Cardiac muscle cell (in vitro differentiated cells and primary cell): ENCODE results near the gene GCH1. TPM values are rescaled to one million over a fixed set of nuclear protein-coding genes. Genes with fewer than 3 reads are reported as not detected.
"Not testable (repeated sequence)": the region's sequence is repeated elsewhere in the genome, so short reads cannot be mapped to it uniquely, and the experiment has no call there.

Experiments used
- DNase-seq, 2 donors: peaks; one replicate each; pipeline versions ENCODE4 v3.0.0 to v3.0.0-alpha.2; 2010 to 2017; ENCODE audit warnings: low read depth in 1 of 2, low spot score in 1 of 2
- H3K27ac ChIP-seq: fragments of 200-600 bp; sonication (generic); 2 replicates; pipeline ENCODE4 v1.5.1; 2016
- H3K27me3 ChIP-seq: fragments of 200-600 bp; sonication (generic); 2 replicates; pipeline ENCODE4 v1.6.0; 2016; ENCODE audit warnings: control low read depth
- H3K36me3 ChIP-seq: fragments of 200-600 bp; sonication (generic); 2 replicates; pipeline ENCODE4 v1.5.1; 2016; ENCODE audit warnings: control low read depth
- H3K4me1 ChIP-seq: fragments of 200-600 bp; sonication (generic); 2 replicates; pipeline ENCODE4 v1.8.1; 2017; ENCODE audit warnings: low read depth, mild to moderate bottlenecking, mixed run types
- H3K4me3 ChIP-seq: fragments of 200-600 bp; sonication (generic); 2 replicates; pipeline ENCODE4 v1.5.1; 2016; ENCODE audit warnings: mild to moderate bottlenecking
- H3K9me3 ChIP-seq: fragments of 200-600 bp; sonication (generic); 2 replicates; pipeline ENCODE4 v1.5.1; 2017; ENCODE audit warnings: low read depth, mild to moderate bottlenecking, control low read depth
- polyA plus RNA-seq: library from polyadenylated mRNA; unstranded; fragments of >200 nt; fragmentation: Nextera tagmentation; extraction: Ambion mirVana; gene quantifications from 2 replicates; pipeline ENCODE4 v1.2.1, GENCODE V29; 2016
- total RNA-seq: library from RNA; depleted of rRNA; stranded (reverse); fragments of >200 nt; gene quantifications from 2 replicates; pipeline ENCODE4 v1.2.3, GENCODE V29; 2016
- TF ChIP-seq, protein P1 (sequence below): IDR thresholded peaks from 2 replicates; pipeline ENCODE4 v1.5.1; 2012; ENCODE audit warnings: low read depth, mild to moderate bottlenecking, low read length

Gene GCH1
- total and polyA plus RNA-seq, 2 experiments from 2014 or later: 3.0 to 3.5 TPM

DNA sequence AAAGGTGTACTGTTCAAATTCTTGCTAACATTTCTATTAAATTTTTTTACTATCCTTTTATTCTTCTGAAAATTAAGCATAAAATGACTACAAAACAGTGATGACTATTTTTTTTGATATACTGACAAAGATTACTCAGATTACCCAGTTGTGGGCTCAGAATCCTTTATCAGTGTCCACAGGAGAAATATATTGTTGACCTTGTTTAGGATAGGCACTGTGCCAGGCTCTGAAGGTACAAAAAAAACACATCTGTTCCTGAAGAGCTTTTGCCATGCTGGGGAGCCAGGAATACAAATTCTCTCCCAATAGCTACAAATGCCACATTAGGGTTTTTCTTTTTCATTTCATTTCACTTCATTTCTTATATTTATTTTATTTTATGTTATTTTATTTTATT is 26.9 kb upstream of the GCH1 start:
- Histone ChIP-seq H3K36me3 (no peaks in the 10 kb centered on the region), H3K27me3 (no peaks in the 10 kb centered on the region), H3K4me1 (no peaks in the 10 kb centered on the region), H3K9me3 (no peaks in the 10 kb centered on the region), H3K27ac (no peak overlapping the region), H3K4me3 (no peak overlapping the region)
- TF ChIP-seq, protein P1, sequence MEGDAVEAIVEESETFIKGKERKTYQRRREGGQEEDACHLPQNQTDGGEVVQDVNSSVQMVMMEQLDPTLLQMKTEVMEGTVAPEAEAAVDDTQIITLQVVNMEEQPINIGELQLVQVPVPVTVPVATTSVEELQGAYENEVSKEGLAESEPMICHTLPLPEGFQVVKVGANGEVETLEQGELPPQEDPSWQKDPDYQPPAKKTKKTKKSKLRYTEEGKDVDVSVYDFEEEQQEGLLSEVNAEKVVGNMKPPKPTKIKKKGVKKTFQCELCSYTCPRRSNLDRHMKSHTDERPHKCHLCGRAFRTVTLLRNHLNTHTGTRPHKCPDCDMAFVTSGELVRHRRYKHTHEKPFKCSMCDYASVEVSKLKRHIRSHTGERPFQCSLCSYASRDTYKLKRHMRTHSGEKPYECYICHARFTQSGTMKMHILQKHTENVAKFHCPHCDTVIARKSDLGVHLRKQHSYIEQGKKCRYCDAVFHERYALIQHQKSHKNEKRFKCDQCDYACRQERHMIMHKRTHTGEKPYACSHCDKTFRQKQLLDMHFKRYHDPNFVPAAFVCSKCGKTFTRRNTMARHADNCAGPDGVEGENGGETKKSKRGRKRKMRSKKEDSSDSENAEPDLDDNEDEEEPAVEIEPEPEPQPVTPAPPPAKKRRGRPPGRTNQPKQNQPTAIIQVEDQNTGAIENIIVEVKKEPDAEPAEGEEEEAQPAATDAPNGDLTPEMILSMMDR: no peak
- no peak for DNase-seq

DNA sequence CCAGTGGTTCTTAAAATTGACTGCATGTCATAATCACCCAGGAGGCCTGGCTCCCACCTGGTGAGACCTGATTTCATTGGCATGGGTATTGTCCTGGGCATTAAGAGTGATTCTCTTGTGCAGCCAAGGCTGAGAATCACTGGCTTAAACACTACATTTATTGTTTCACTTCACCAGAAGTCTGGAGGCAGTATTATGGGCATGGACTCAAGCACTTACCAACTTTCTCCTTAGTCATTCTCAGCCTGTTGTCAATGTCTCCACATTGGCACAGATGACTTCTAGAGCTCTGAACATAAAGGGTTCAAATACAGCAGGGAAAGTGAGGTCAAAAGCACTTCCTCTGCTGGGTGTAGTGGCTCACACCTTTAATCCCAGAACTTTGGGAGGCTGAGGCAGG is 25.6 kb upstream of the GCH1 start:
- TF ChIP-seq, protein P1: no peak
- no peak overlapping the region for H3K4me3 ChIP-seq
- no peaks in the 10 kb centered on the region for H3K4me1 ChIP-seq
- no peaks in the 10 kb centered on the region for H3K27me3 ChIP-seq
- no peaks in the 10 kb centered on the region for H3K36me3 ChIP-seq
- H3K27ac ChIP-seq: no peak overlapping the region
- H3K9me3 ChIP-seq: no peaks in the 10 kb centered on the region
- DNase-seq: no peak

DNA sequence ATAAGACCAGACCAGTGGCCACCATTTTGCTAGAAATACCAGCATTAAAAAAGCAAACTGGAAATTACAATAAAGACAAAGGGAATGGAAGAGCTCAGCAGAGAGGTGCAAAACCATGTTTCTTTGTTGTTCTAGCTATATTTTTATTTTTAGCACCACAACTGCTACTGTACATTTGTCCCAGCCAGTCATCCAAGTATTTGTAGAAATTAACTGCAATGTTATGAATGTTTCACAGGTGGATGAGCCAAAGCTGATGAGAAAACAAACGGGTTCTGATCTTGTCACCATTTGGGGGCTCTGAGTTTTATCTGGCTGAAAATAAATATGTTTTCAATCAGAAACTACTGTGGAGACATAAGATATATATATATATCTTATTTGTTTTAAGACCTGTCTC is 24.9 kb upstream of the GCH1 start:
- TF ChIP-seq, protein P1: no peak
- Histone ChIP-seq H3K27ac (no peak overlapping the region), H3K4me3 (no peak overlapping the region), H3K4me1 (no peaks in the 10 kb centered on the region), H3K9me3 (no peaks in the 10 kb centered on the region), H3K36me3 (no peaks in the 10 kb centered on the region), H3K27me3 (no peaks in the 10 kb centered on the region)
- DNase-seq: no peak

DNA sequence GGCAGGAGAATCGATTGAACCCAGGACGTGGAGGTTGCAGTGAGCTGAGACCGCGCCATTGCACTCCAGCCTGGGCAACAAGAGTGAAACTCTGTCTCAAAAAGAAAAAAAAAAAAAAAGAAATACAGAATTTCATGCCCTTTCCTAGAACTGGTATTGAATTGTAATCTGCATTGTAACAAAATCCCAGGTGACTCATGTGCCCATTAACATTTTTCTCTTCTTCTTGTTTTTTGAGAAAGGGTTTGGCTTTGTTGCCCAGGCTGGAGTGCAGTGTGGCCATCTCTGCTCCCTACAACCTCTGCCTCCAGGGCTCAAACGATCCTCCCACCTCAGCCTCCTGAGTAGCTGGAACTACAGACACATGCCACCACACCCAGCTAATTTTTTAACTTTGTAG is 23.9 kb upstream of the GCH1 start:
- not testable (repeated sequence) for H3K4me1 ChIP-seq, H3K36me3 ChIP-seq, H3K27ac ChIP-seq, H3K4me3 ChIP-seq, H3K9me3 ChIP-seq, DNase-seq, H3K27me3 ChIP-seq

DNA sequence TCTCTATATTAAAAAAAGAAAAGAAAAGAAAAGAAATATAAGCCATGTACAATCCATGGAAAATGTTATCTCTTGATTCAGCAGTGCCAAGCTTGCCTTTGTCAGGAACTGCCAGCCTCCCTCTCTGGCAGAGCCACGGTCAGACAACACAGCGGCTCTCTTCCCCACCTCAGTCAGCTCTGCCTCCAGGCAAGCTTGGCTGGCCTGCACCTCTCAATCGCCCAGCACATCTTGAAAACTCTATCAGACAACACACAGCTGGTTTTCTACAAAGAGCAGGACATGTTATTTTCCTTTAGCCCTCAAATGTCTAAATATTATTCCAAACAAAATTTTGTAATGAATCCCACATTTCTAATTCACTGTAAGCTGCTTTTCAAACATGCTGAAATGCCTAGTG is 20.0 kb upstream of the GCH1 start:
- Histone ChIP-seq H3K27me3 (no peaks in the 10 kb centered on the region), H3K4me1 (peaks cover 9% of the 10 kb centered on the region), H3K4me3 (no peak overlapping the region), H3K36me3 (no peaks in the 10 kb centered on the region), H3K27ac (no peak overlapping the region), H3K9me3 (no peaks in the 10 kb centered on the region)
- DNase-seq: no peak
- TF ChIP-seq, protein P1: no peak

DNA sequence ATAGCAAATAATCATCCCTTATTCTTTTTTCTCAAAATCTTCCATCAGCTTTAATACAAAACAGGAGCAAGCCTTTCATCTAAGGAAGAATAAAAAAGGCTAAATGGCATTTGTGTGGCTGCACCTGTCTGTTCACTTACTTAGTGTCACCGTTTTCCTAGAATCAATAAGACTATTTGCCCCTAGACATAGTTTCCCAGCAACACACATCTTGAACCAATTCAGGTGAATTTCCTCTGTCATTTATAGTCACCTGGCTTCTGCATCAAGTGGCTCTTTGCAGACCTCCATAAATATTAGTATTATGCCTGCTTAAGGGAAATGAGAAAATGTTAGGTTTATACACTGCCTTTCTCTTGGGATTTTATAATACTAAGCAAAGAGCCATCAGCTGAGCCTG is 17.4 kb upstream of the GCH1 start:
- Histone ChIP-seq H3K36me3 (no peaks in the 10 kb centered on the region), H3K4me1 (peaks cover 9% of the 10 kb centered on the region), H3K4me3 (no peak overlapping the region), H3K27ac (no peak overlapping the region), H3K27me3 (no peaks in the 10 kb centered on the region), H3K9me3 (no peaks in the 10 kb centered on the region)
- no peak for DNase-seq
- TF ChIP-seq, protein P1: no peak
